NCI-H82 (cell line): ENCODE measurements around the gene ARHGAP15.

Source experiments
- DNase-seq: peaks from one replicate; lab custom pipeline; 2025; lab: John Stamatoyannopoulos, UW

The ARHGAP15 gene

DNA sequence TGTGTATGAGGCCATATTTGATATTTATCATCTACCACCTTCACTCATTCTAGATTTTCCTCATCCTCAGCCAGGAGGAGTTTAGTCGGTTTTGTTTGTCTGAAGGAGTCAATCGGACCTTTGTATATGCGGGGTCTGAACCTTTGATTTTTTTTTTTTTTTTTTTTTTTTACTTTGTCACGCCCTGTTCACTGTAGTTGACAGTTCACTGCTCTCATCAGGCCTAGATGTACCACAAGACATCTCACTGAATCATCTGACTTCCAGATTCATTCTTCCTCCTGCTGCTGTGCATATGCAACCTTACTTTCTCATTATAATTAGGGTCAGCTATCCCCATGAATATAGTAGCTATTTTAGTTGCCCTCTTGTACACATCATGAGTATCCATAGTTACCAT, 133.2 kb downstream of the ARHGAP15 start:
- no peak for DNase-seq

DNA sequence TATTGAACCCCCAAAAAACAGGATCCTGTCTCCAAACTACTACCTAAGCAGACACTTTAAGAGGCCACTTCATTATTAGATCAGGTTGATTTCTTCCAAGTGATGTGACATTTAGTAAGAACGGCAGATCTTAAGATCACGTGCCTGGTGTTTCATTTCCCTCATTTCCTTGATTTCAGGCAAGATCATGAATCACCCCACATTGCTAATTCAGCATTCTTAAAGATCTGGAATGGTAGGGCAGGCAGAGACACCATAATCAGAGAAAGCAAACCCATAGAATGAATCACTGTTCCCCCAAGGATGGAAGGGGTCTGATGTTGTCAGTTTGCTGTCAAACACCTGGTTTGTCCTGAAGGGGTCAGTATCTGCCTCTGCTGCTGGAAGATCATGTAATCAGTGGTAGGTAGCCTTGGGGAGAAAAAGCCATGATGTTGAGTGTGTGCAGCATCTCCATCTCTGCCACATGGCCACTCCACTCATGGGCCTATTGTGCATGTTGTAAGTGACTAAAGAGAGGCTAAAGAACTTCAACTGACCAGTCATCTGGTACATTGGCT, 133.9 kb downstream of the ARHGAP15 start:
- DNase-seq: peak; percentile 29

- no peak for DNase-seq
Observed at GRCh38 chr2:143264851-143265250, 135.6 kb downstream of the ARHGAP15 start.

GRCh38 chr2:143279672-143280071, 150.5 kb downstream of the ARHGAP15 start:
- DNase-seq: no peak

- DNase-seq: no peak
Observed at GRCh38 chr2:143280097-143280757, 151.0 kb downstream of the ARHGAP15 start.

- DNase-seq: peak; percentile 24
Observed at GRCh38 chr2:143282684-143283083, 153.5 kb downstream of the ARHGAP15 start.

- DNase-seq: peak; percentile 76
Observed at GRCh38 chr2:143284087-143284675, 155.0 kb downstream of the ARHGAP15 start.

DNA sequence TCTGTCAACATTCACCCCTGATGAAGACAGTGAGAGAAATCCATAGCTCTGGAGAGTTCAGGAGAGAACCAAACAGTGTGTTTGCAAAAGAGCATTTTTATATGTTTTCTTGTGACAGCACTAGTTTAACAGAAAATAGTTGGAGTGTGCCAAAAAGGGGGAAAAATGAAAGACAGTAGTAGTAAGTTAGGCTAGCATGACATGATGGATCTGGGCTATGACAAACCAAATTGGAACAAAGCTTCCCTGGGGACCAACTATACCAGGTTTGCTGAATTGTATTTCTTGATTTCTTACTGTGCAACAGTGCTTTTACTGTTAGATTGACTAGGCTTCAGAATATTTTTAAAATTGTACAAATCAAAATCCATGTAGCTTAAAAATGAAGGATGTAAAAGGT, 159.8 kb downstream of the ARHGAP15 start:
- no peak for DNase-seq

GRCh38 chr2:143290221-143290620, 161.0 kb downstream of the ARHGAP15 start:
- no peak for DNase-seq

DNA sequence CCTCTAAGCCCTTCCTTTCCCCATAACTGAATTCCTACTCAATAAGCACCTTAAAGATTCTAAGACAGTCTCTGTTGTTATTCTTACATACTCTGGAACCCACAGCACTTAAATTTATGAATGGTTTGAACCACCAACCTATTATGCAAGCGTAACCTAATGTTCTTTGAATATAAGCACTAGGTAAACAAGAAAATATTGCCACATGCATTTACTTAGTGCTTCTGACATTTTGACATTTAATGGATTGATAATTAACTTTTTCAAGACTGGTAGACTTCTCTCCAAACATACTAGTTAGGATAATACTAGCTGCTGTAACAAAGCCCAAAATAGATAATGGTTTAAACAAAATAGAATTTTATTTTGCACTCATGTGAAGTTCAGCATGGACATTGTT, 164.8 kb downstream of the ARHGAP15 start:
- no peak for DNase-seq

GRCh38 chr2:143296089-143296488, 166.9 kb downstream of the ARHGAP15 start:
- no peak for DNase-seq

GRCh38 chr2:143297182-143297581, 168.0 kb downstream of the ARHGAP15 start:
- DNase-seq: no peak

DNA sequence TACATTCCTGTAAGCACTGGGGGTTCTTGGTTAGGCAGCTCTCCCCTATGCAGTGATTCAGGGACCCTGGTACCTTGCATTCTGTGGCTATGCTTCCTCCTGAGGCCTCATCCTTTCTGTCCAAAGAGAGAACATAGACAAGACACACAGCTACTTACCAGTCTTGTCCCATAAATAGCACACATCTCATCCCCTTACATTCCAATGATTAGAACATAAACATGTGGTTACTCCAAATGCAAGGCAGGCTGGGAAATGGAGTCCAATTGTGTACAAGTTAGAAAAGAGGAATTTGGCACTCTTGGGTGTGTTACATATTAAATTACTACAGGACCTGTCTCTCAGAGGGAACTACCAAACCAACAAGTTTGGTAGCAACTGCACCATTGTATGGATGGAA, 171.3 kb downstream of the ARHGAP15 start:
- DNase-seq: no peak

DNA sequence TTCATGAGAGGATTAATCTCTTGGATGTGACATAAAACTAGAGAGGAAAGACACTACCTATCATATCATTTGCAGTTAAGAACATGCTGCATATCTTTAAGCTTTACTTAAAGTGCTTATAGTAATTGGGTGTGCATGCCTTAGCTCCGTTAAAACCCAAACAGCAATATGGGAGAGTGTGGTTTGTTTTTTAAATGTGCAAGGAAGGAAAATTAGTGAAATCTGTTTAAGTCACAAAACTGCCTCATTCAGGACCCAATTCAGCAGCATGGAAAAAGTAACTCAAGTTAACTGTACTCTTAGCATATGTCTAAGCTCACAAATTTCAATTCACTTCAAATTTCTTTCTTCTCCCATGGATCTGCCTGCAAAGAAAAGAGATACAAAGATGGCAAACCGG, 182.2 kb downstream of the ARHGAP15 start:
- DNase-seq: peak; percentile 31

DNA sequence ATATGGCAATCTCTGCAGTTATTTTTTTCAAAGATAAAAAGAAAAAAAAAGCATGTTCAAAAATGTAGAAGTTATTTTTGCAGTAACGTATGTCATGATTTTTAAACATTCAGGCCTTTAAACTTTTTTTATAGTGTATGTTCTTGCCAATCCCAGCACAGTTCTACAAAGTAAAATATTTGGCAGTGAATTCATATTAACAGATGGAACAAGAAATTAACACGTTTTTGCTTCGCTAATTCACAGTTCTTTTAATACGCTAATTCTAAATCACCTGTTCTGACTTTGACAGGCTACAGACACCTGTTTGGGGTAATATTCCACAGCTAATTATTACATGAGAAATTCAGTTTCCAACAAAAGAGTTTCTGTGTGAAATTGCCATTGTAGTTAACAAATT, 183.2 kb downstream of the ARHGAP15 start:
- DNase-seq: no peak

- DNase-seq: no peak
Observed at GRCh38 chr2:143313861-143314260, 184.6 kb downstream of the ARHGAP15 start.

DNA sequence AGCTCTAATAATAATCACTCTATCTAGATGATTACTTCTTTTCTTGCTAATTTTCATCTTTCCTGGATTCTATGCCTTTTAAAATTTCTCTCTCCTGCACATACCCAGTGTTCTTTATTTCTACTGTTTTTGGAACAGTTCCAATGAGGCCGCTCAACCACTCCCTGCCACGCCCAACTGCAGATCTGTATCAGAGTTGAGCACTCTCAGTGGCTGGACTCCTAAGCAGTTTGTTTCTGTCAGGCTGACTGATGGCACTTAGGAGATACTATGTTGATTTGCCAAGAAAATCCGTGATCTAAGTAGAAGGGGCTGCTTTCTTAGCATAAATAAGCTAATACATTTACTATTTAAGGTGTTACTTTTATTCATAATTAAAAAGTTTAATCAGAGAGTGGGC, 192.8 kb downstream of the ARHGAP15 start:
- no peak for DNase-seq

- DNase-seq: no peak
Observed at GRCh38 chr2:143329288-143329687, 200.1 kb downstream of the ARHGAP15 start.

DNA sequence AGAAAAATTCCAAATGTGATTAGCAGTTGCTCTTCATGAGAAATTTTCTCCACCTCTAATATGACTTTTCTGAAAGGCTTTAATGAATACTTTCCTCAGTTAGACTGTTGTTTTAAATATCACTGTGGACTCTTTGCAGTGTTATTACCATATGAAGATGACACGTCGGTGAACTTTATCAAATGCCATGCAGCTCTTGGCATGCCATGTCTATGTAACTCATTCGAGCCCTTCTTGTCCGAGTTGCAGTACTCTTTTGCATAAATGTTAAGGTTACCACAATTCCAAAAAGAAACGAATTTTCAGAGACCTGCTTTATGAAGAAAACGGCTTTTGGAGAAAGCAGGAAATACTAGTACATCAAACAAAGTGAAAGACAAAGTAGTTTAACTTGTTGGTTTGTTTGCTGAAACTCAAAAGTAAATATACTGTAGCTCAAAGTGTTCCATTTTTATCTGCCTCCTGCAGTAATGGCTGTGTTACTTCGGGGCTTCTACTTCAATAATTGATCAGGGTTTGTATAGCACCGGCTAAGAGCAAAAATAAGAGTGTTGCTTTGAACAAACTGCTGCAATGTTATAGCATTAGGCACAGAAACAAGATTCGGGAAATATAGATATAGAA, 204.1 kb downstream of the ARHGAP15 start:
- DNase-seq: no peak

- DNase-seq: no peak
Observed at GRCh38 chr2:143333847-143334246, 204.6 kb downstream of the ARHGAP15 start.

DNA sequence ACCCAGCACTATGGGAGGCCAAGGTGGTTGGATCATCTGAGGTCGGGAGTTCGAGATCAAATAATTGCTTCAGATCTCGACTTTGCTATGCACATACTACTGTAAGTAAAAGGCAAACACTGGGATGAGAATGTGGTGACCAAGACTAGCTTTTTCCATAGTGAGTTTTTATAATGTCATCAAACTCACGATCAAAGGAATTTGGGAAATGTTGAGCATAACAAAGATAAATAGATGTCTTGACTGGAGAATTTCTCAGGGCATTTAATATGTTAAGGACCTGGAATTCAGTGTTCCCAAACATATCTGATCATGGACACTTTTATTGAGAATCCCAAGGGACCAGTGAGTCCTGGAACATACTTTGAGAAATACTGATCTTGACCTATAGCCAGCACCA, 205.6 kb downstream of the ARHGAP15 start:
- DNase-seq: no peak

- DNase-seq: no peak
Observed at GRCh38 chr2:143336719-143337210, 207.5 kb downstream of the ARHGAP15 start.

- DNase-seq: no peak
Observed at GRCh38 chr2:143341478-143341877, 212.3 kb downstream of the ARHGAP15 start.
